Measurements from ENCODE around the gene TMEM158. TPM values are rescaled to one million over a fixed set of nuclear protein-coding genes. Genes with fewer than 3 reads are reported as not detected.

Gene TMEM158
- total RNA-seq (not detected), total RNA-seq (0 to 0.66 (median 0.06) reads per million in 172 experiments)
- 0.06 TPM for polyA plus RNA-seq (2013, experiment 1 of 2)
- 0.12 TPM for polyA plus RNA-seq (2013, experiment 2 of 2)

DNA sequence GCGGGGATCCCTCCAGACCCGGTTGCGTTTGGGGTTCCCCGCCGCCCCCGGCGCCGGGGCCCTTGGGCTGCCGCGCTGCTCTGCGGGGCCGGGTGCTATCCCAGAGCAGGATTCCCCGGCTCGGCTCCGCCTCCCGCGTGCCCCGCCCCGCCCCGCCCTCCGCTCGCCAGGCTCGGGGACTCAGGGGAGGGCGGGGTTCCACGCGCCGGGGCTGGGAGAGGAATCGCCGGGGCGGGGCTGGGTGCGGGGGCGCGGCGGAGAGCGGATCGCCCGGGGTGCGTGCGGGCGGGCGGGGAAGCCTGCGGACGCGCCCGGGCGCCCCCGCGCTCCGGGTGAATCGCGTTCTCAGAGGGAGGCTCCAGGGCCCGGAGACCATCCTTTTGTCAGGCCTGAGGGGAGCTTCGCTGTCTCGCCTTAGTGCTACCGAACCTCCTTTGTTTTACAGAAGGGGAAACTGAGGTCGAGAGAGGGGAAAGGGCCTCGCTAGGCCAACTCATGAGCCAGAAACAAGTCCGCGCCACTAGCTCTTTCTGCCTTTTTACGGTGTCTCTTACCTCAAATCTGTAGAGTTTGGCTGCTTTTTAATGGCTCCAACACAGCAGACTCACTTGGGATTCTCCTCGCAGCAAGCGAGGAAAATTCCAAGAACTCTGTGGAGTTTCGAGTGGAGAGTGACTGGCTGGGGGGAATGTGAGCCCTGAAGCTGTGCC is at the start of gene TMEM158:
Gene TMEM158 (minus strand): TSS at position 82 of the 710 bp plus-strand sequence. CDS start 260 bp downstream, outside the sequence.
- H3K4me1 Mint-ChIP-seq (ENCODE audit: low read depth): peaks cover 13% of the 10 kb centered on the region
- no peaks in the 10 kb centered on the region for H3K36me3 Mint-ChIP-seq (ENCODE audit: low read depth)
- Histone ChIP-seq H3K9me3 (ENCODE audit: control insufficient read depth in 1 of 2, insufficient read depth in 1 of 2, low read length in 2 of 2) (peaks cover 0 to 8% of the 10 kb centered on the region in 2 experiments), H3K4me1 (ENCODE audit: insufficient read depth, low read length) (peaks cover 14% of the 10 kb centered on the region), H3K27me3 (ENCODE audit: control insufficient read depth in 1 of 2, insufficient read depth in 2 of 2, low read length in 2 of 2) (peaks cover 64 to 72% of the 10 kb centered on the region in 2 experiments), H3K4me3 (ENCODE audit: low read length) (peak within 1 kb of the TSS; percentile 44), H3K27ac (ENCODE audit: low read depth in 1 of 2, low read length in 2 of 2) (no peak within 1 kb of the TSS), H3K36me3 (ENCODE audit: insufficient read depth, low read length) (no peaks in the 10 kb centered on the region)
- POLR2A ChIA-PET: interaction anchor here (0.6 to 1.7 kb wide), 3 partner anchors 16 to 93 kb away, joined by 3 to 5 read pairs (median 3); no protein-coding TSS in a partner anchor
- peaks cover 84% of the 10 kb centered on the region for H3K27me3 Mint-ChIP-seq
- CTCF ChIA-PET: interaction anchor here (2.0 kb wide), 1 partner anchor 185 kb away, joined by 8 read pairs; no protein-coding TSS in a partner anchor
- H3K4me3 Mint-ChIP-seq: peak within 1 kb of the TSS; percentile 70
- no peak within 1 kb of the TSS for H3K27ac Mint-ChIP-seq
- ATAC-seq (ENCODE audit: poor library complexity) (peak; percentile 84), DNase-seq (peak; percentile 19 to 89 (median 65))
- no peak for TF ChIP-seq CTCF (IDR thresholded peaks at IDR 0.05)
- H3K9me3 Mint-ChIP-seq: no peaks in the 10 kb centered on the region
- intact Hi-C loops (cut with DNase I, micrococcal nuclease): loop anchor here in 1 of 2 experiments (10.0 kb wide), 1 partner anchor 438 kb away; no protein-coding TSS in a partner anchor

GRCh38 chr3:45275006-45275704 is 49.1 kb upstream of the TMEM158 start:
- no peak for ATAC-seq (ENCODE audit: poor library complexity)
- Mint-ChIP-seq H3K4me1 (ENCODE audit: low read depth) (no peaks in the 10 kb centered on the region), H3K27me3 (peaks cover 25% of the 10 kb centered on the region), H3K4me3 (no peak overlapping the region), H3K36me3 (ENCODE audit: low read depth) (peaks cover 3% of the 10 kb centered on the region), H3K9me3 (peaks cover 21% of the 10 kb centered on the region), H3K27ac (no peak overlapping the region)
- no peak overlapping the region for H3K4me3 ChIP-seq (ENCODE audit: low read length)
- no peak for TF ChIP-seq CTCF (IDR thresholded peaks at IDR 0.05)
- H3K4me1 ChIP-seq (ENCODE audit: insufficient read depth, low read length): no peaks in the 10 kb centered on the region
- H3K9me3 ChIP-seq (ENCODE audit: control insufficient read depth in 1 of 2, insufficient read depth in 1 of 2, low read length in 2 of 2): peaks cover 0 to 3% of the 10 kb centered on the region in 2 experiments
- no peak for DNase-seq
- no peaks in the 10 kb centered on the region for H3K36me3 ChIP-seq (ENCODE audit: insufficient read depth, low read length)
- ChIA-PET CTCF (interaction anchor here (0.8 kb wide), 1 partner anchor 8 kb away, joined by 3 read pairs; no protein-coding TSS in a partner anchor), POLR2A (no interaction called here)
- peaks cover 6 to 9% of the 10 kb centered on the region in 2 experiments for H3K27me3 ChIP-seq (ENCODE audit: control insufficient read depth in 1 of 2, insufficient read depth in 2 of 2, low read length in 2 of 2)
- no peak overlapping the region for H3K27ac ChIP-seq (ENCODE audit: low read depth in 1 of 2, low read length in 2 of 2)
- intact Hi-C loops (cut with DNase I, micrococcal nuclease): no loop called here

DNA sequence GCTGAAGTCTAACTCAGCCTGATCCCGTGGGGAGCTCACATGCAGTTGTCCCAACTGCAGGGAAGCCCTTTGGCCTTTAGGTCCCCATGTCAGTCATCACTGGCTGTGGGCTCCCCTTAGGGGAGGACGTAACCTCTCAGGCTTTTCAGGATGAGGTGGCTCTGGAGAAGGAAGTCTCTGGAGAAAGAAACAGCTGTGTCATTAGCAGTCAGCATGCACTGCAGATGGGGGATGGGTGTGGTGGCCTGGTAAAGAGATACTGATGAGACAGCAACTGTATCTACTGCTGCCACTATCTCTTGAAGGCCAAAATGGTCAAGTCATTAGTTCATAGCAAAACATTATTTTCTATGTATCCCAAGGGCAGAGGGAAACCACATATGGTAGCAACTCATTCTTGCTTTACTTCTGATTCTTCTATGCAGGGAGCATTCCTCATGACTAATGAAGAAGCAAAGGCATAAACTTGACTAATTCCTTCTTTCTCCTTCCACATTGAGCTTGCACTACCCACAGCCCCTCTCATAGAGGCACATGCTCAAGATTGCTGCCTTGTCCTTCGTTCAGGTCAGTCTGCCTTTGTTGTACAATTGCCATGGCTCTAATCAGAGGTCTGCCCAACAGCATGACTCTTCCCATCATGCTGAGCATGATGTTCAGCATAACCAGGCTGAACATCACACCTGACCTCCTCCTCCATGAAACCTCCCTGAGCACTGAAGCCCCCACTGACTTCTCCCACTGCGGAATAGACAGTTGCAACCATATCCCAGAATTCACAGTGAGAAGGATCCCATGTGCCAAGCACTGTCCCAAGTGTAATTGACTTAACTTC is 47.8 kb upstream of the TMEM158 start:
- ATAC-seq (ENCODE audit: poor library complexity) (no peak), DNase-seq (no peak)
- Mint-ChIP-seq H3K27ac (no peak overlapping the region), H3K4me3 (no peak overlapping the region), H3K36me3 (ENCODE audit: low read depth) (no peaks in the 10 kb centered on the region), H3K4me1 (ENCODE audit: low read depth) (no peaks in the 10 kb centered on the region), H3K9me3 (peaks cover 18% of the 10 kb centered on the region), H3K27me3 (peaks cover 25% of the 10 kb centered on the region)
- peaks cover 6 to 9% of the 10 kb centered on the region in 2 experiments for H3K27me3 ChIP-seq (ENCODE audit: control insufficient read depth in 1 of 2, insufficient read depth in 2 of 2, low read length in 2 of 2)
- no peak overlapping the region for H3K4me3 ChIP-seq (ENCODE audit: low read length)
- H3K27ac ChIP-seq (ENCODE audit: low read depth in 1 of 2, low read length in 2 of 2): no peak overlapping the region
- no peak for TF ChIP-seq CTCF (IDR thresholded peaks at IDR 0.05)
- no peaks in the 10 kb centered on the region for H3K36me3 ChIP-seq (ENCODE audit: insufficient read depth, low read length)
- ChIA-PET CTCF (no interaction called here), POLR2A (no interaction called here)
- H3K4me1 ChIP-seq (ENCODE audit: insufficient read depth, low read length): no peaks in the 10 kb centered on the region
- intact Hi-C loops (cut with DNase I, micrococcal nuclease): no loop called here
- H3K9me3 ChIP-seq (ENCODE audit: control insufficient read depth in 1 of 2, insufficient read depth in 1 of 2, low read length in 2 of 2): peaks cover 0 to 3% of the 10 kb centered on the region in 2 experiments
